ENCODE data around the gene UNC13D. TPM values are rescaled to one million over a fixed set of nuclear protein-coding genes. Genes with fewer than 3 reads are reported as not detected.

UNC13D gene
- total RNA-seq, 4 donors from 2014 or later, result 10.5 to 53.1 (median 22.6) TPM

- H3K4me1 ChIP-seq, result peaks cover 0 to 26% (median 0%) of the 10 kb centered on the region in 4 donors
- WGBS, 2 donors, result 72 to 78% methylated on average over 7 of the region's 7 CpGs
- no peak for DNase-seq (ENCODE audit: low spot score in 2 of 2)
- no peak overlapping the region for H3K4me3 ChIP-seq
- TF ChIP-seq POLR2A (IDR thresholded peaks at IDR 0.05) (no peak), CTCF (IDR thresholded peaks at IDR 0.05) (no peak), EP300 (IDR thresholded peaks at IDR 0.05) (no peak)
- H3K27ac ChIP-seq, result peak overlapping the region in 3 of 4 donors; percentile 36 to 46 (median 45)
- no peaks in the 10 kb centered on the region for H3K27me3 ChIP-seq
- H3K36me3 ChIP-seq, result peaks cover 0 to 96% (median 52%) of the 10 kb centered on the region in 3 donors
- no peaks in the 10 kb centered on the region for H3K9me3 ChIP-seq
Observed at GRCh38 chr17:75821552-75821951, 22.7 kb downstream of the UNC13D start.

GRCh38 chr17:75820094-75821080, 23.8 kb downstream of the UNC13D start:
- WGBS, 2 donors, result 81 to 82% methylated on average over 17 to 19 of the region's 21 CpGs
- Histone ChIP-seq H3K4me3 (no peak overlapping the region), H3K4me1 (peaks cover 0 to 24% (median 0%) of the 10 kb centered on the region in 4 donors), H3K27ac (no peak overlapping the region), H3K9me3 (no peaks in the 10 kb centered on the region), H3K36me3 (peaks cover 0 to 100% (median 53%) of the 10 kb centered on the region in 3 donors), H3K27me3 (no peaks in the 10 kb centered on the region)
- DNase-seq (ENCODE audit: low spot score in 2 of 2), result no peak
- TF ChIP-seq CTCF (IDR thresholded peaks at IDR 0.05) (no peak), POLR2A (IDR thresholded peaks at IDR 0.05) (no peak), EP300 (IDR thresholded peaks at IDR 0.05) (no peak)

DNA sequence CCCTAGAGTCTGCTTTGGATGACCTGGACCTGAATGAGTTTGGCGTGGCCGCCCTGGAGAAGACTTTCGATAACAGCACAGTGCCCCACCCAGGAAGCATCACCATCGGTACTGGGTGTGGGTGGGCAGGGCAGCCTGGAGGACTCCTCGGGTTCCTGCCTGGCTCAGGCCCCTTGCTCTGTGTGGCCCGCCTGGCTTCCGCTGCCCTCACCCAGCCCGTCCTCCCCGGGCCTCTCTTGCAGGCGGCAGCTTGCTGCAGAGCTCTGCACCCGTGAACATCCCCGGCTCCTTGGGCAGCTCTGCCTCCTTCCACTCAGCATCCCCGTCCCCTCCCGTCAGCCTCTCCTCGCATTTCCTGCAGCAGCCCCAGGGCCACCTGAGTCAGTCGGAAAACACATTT, 24.5 kb downstream of the UNC13D start:
- Histone ChIP-seq H3K36me3 (peaks cover 0 to 100% (median 55%) of the 10 kb centered on the region in 3 donors), H3K4me1 (peaks cover 0 to 19% (median 0%) of the 10 kb centered on the region in 4 donors), H3K27me3 (no peaks in the 10 kb centered on the region), H3K27ac (no peak overlapping the region), H3K4me3 (no peak overlapping the region), H3K9me3 (no peaks in the 10 kb centered on the region)
- TF ChIP-seq POLR2A (IDR thresholded peaks at IDR 0.05) (no peak), EP300 (IDR thresholded peaks at IDR 0.05) (no peak), CTCF (IDR thresholded peaks at IDR 0.05) (no peak)
- no peak for DNase-seq (ENCODE audit: low spot score in 2 of 2)
- WGBS, 2 donors, result 86 to 89% methylated on average over 15 to 16 of the region's 16 CpGs

DNA sequence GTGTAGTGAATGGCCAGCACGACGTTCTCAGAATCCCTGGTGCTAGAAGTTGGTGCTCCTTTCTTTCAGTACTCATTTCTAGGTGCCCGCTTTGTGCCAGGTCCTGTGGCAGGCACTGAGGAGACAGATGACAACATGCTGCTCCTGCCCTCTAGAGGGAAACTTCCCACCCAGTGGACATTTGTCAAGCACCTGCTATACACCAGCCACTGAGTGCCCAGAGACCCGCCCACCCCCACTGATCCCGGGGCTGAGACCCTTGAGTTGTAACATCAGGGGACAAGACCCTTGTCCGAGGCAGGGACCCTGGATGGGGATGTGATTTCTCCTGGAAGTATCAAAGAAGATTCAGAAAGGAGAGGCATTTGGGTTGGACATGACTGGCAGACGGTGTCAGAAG, 25.1 kb downstream of the UNC13D start:
- no peak overlapping the region for H3K4me3 ChIP-seq
- TF ChIP-seq CTCF (IDR thresholded peaks at IDR 0.05), result no peak
- no peak for TF ChIP-seq POLR2A (IDR thresholded peaks at IDR 0.05)
- TF ChIP-seq EP300 (IDR thresholded peaks at IDR 0.05), result no peak
- H3K36me3 ChIP-seq, result peaks cover 0 to 100% (median 56%) of the 10 kb centered on the region in 3 donors
- no peak for DNase-seq (ENCODE audit: low spot score in 2 of 2)
- no peak overlapping the region for H3K27ac ChIP-seq
- H3K9me3 ChIP-seq, result no peaks in the 10 kb centered on the region
- peaks cover 0 to 13% (median 0%) of the 10 kb centered on the region in 4 donors for H3K4me1 ChIP-seq
- WGBS, 2 donors, result 89 to 94% methylated on average over 7 of the region's 7 CpGs
- H3K27me3 ChIP-seq, result no peaks in the 10 kb centered on the region

GRCh38 chr17:75818326-75818885, 25.8 kb downstream of the UNC13D start:
- Histone ChIP-seq H3K9me3 (no peaks in the 10 kb centered on the region), H3K4me1 (peaks cover 0 to 7% (median 0%) of the 10 kb centered on the region in 4 donors), H3K4me3 (no peak overlapping the region), H3K36me3 (peaks cover 0 to 100% (median 56%) of the 10 kb centered on the region in 3 donors), H3K27ac (no peak overlapping the region), H3K27me3 (no peaks in the 10 kb centered on the region)
- 90 to 93% methylated on average over 16 of the region's 16 CpGs for WGBS, 2 donors
- TF ChIP-seq POLR2A (IDR thresholded peaks at IDR 0.05), result no peak
- TF ChIP-seq CTCF (IDR thresholded peaks at IDR 0.05), result no peak
- TF ChIP-seq EP300 (IDR thresholded peaks at IDR 0.05), result no peak
- DNase-seq (ENCODE audit: low spot score in 2 of 2), result no peak
